H1 (cell line): ENCODE measurements around the gene DAPK2. TPM values are rescaled to one million over a fixed set of nuclear protein-coding genes. Genes with fewer than 3 reads are reported as not detected.

Experiments
- CTCF ChIA-PET: fragments of 300-600 bp; sonication (Branson Sonifier 250); formaldehyde crosslinking; loops from one replicate; lab custom pipeline; 2021; ENCODE audit not compliant: partially characterized antibody; lab: Charles Lee
- POLR2A ChIA-PET: fragments of 300-600 bp; sonication (Branson Sonifier 250); formaldehyde crosslinking; loops from one replicate; lab custom pipeline; 2021; ENCODE audit warnings: inconsistent platforms; ENCODE audit not compliant: partially characterized antibody; lab: Charles Lee
- DNase-seq, 2 experiments: peaks; one replicate each; pipeline versions ENCODE4 v3.0.0 to v3.0.0-alpha.2; 2010 to 2022; ENCODE audit warnings: low spot score in 2 of 2, low read depth in 1 of 2, mixed read lengths in 1 of 2
- FAIRE-seq: peaks from 2 replicates; lab custom pipeline; 2011; peaks lifted over from hg19 to GRCh38; lab: Jason Lieb, UNC
- H2AFZ ChIP-seq: 2 replicates; pipeline ENCODE4 v1.8.1; 2012; ENCODE audit warnings: low read length, inconsistent platforms
- H2AK5ac ChIP-seq: 2 replicates; pipeline ENCODE4 v1.6.1; 2013; ENCODE audit warnings: low read depth, low read length
- H2BK120ac ChIP-seq: replicated peaks from 2 replicates; pipeline ENCODE3; 2013; ENCODE audit warnings: low read depth, low read length, inconsistent platforms
- H2BK12ac ChIP-seq: 2 replicates; pipeline ENCODE4 v1.6.1; 2013; ENCODE audit warnings: low read depth, low read length
- H2BK15ac ChIP-seq: 2 replicates; pipeline ENCODE4 v1.6.1; 2013; ENCODE audit warnings: low read length
- H2BK20ac ChIP-seq: 2 replicates; pipeline ENCODE4 v1.6.1; 2013; ENCODE audit warnings: low read length
- H2BK5ac ChIP-seq: 2 replicates; pipeline ENCODE4 v1.6.1; 2013; ENCODE audit warnings: low read depth, low read length
- H3K14ac ChIP-seq: 2 replicates; pipeline ENCODE4 v1.6.1; 2013; ENCODE audit warnings: inconsistent platforms; ENCODE audit not compliant: insufficient read length
- H3K18ac ChIP-seq: 2 replicates; pipeline ENCODE4 v1.6.1; 2013; ENCODE audit warnings: low read length; ENCODE audit errors: extremely low read depth
- H3K23ac ChIP-seq: 2 replicates; pipeline ENCODE4 v1.6.1; 2013; ENCODE audit warnings: inconsistent platforms; ENCODE audit not compliant: insufficient read length
- H3K23me2 ChIP-seq: 2 replicates; pipeline ENCODE4 v1.6.1; 2013; ENCODE audit warnings: low read depth, low read length
- H3K27ac ChIP-seq: 2 replicates; pipeline ENCODE4 v1.6.1; 2011; ENCODE audit warnings: low read depth, low read length, inconsistent platforms
- H3K27me3 ChIP-seq, 4 experiments: replicated peaks in 1 of 4; 1 replicate in 1 of 4; 2 replicates in 3 of 4; pipeline versions ENCODE4 v1.6.1 to v1.8.1; 2011 to 2013; ENCODE audit warnings: low read length in 3 of 4, mild to moderate bottlenecking in 3 of 4, inconsistent platforms in 2 of 4, mixed read lengths in 2 of 4, moderate library complexity in 1 of 4; ENCODE audit not compliant: control insufficient read depth in 3 of 4, insufficient read depth in 3 of 4; ENCODE audit errors: extremely low read depth in 1 of 4
- H3K36me3 ChIP-seq, 4 experiments: 2 replicates each; pipeline versions ENCODE4 v1.6.1 to v1.8.1; 2011 to 2013; ENCODE audit warnings: mild to moderate bottlenecking in 4 of 4, low read length in 3 of 4, moderate library complexity in 2 of 4, control low read depth in 1 of 4, inconsistent platforms in 1 of 4; ENCODE audit not compliant: insufficient read depth in 4 of 4, control insufficient read depth in 2 of 4
- H3K4ac ChIP-seq: replicated peaks from 2 replicates; pipeline ENCODE3; 2013; ENCODE audit warnings: low read length, low read depth, mixed read lengths, inconsistent platforms; ENCODE audit not compliant: insufficient read length
- H3K4me1 ChIP-seq, 4 experiments: replicated peaks in 1 of 4; 1 replicate in 1 of 4; 2 replicates in 3 of 4; pipeline versions ENCODE4 v1.6.1 to v1.8.1; 2011 to 2013; ENCODE audit warnings: low read length in 3 of 4, inconsistent platforms in 2 of 4, mixed read lengths in 1 of 4; ENCODE audit not compliant: insufficient read depth in 4 of 4, control insufficient read depth in 3 of 4
- H3K4me2 ChIP-seq, 2 experiments: 2 replicates each; pipeline versions ENCODE4 v1.6.1 to v1.8.1; 2011 to 2013; ENCODE audit warnings: low read depth in 2 of 2, low read length in 2 of 2, control low read depth in 1 of 2, inconsistent platforms in 1 of 2, mild to moderate bottlenecking in 1 of 2; ENCODE audit not compliant: insufficient read depth in 1 of 2
- H3K4me3 ChIP-seq, 4 experiments: fragments of 200-600, 300-600 bp in 1 of 4; sonication (generic), shearing (Covaris generic), sonication (Bioruptor Twin) in 1 of 4; 2 replicates each; pipeline versions ENCODE4 v1.5.1 to v1.8.1; 2011 to 2016; ENCODE audit warnings: low read length in 4 of 4, low read depth in 3 of 4, control low read depth in 2 of 4, inconsistent platforms in 2 of 4, mild to moderate bottlenecking in 2 of 4, mixed read lengths in 1 of 4, moderate library complexity in 1 of 4; ENCODE audit not compliant: insufficient read depth in 2 of 4; ENCODE audit errors: extremely low read depth in 1 of 4
- H3K56ac ChIP-seq: replicated peaks from 2 replicates; pipeline ENCODE3; 2013; ENCODE audit warnings: low read depth, mild to moderate bottlenecking, mixed read lengths, low read length, inconsistent platforms; ENCODE audit not compliant: insufficient read length
- H3K79me1 ChIP-seq: 2 replicates; pipeline ENCODE4 v1.6.1; 2013; ENCODE audit warnings: low read depth, low read length, control low read depth
- H3K79me2 ChIP-seq, 2 experiments: 2 replicates each; pipeline versions ENCODE4 v1.6.1 to v1.8.1; 2012 to 2013; ENCODE audit warnings: low read length in 2 of 2, mild to moderate bottlenecking in 2 of 2, inconsistent platforms in 1 of 2; ENCODE audit not compliant: insufficient read depth in 2 of 2, control insufficient read depth in 1 of 2
- H3K9ac ChIP-seq, 4 experiments: replicated peaks in 1 of 4; 1 replicate in 1 of 4; 2 replicates in 3 of 4; pipeline versions ENCODE4 v1.6.1 to v1.8.1; 2011 to 2013; ENCODE audit warnings: low read depth in 3 of 4, low read length in 3 of 4, control low read depth in 2 of 4, mild to moderate bottlenecking in 2 of 4, moderate library complexity in 2 of 4, inconsistent platforms in 1 of 4; ENCODE audit errors: extremely low read depth in 1 of 4
- H3K9me3 ChIP-seq, 2 experiments: 2 replicates each; pipeline versions ENCODE4 v1.6.1 to v1.8.1; 2012 to 2013; ENCODE audit warnings: mild to moderate bottlenecking in 2 of 2, moderate library complexity in 2 of 2, control low read depth in 1 of 2, inconsistent platforms in 1 of 2, low read depth in 1 of 2, low read length in 1 of 2, mixed read lengths in 1 of 2; ENCODE audit not compliant: insufficient read depth in 2 of 2
- H4K20me1 ChIP-seq, 2 experiments: replicated peaks in 1 of 2; 2 replicates each; pipeline versions ENCODE3 to v1.8.1; 2011 to 2013; ENCODE audit warnings: inconsistent platforms in 2 of 2, low read length in 2 of 2, mild to moderate bottlenecking in 1 of 2; ENCODE audit not compliant: insufficient read depth in 2 of 2, control insufficient read depth in 1 of 2
- H4K5ac ChIP-seq: 2 replicates; pipeline ENCODE4 v1.6.1; 2013; ENCODE audit warnings: low read length, low read depth, mixed read lengths, inconsistent platforms; ENCODE audit not compliant: insufficient read length
- H4K8ac ChIP-seq: 2 replicates; pipeline ENCODE4 v1.8.0; 2013; ENCODE audit warnings: mild to moderate bottlenecking, moderate library complexity, low read length, inconsistent platforms; ENCODE audit not compliant: insufficient read depth; ENCODE audit errors: extremely low read depth
- H4K91ac ChIP-seq: replicated peaks from 2 replicates; pipeline ENCODE3; 2013; ENCODE audit warnings: low read length, mixed read lengths, inconsistent platforms; ENCODE audit not compliant: insufficient read length
- ATF2 ChIP-seq: IDR thresholded peaks from 2 replicates; pipeline ENCODE4 v1.6.1; 2012; ENCODE audit warnings: low read length, inconsistent platforms
- CBX5 ChIP-seq: fragments of 300-800, 300-1000 bp; sonication (generic); IDR thresholded peaks from 2 replicates; pipeline ENCODE4 v1.7.1; 2016; ENCODE audit warnings: antibody characterized with exemption, low read length, low read depth
- CTCF ChIP-seq, 3 experiments: IDR thresholded peaks; 1 replicate in 2 of 3; 2 replicates in 1 of 3; pipeline versions ENCODE4 v1.5.1 to v1.6.1; 2011; ENCODE audit warnings: low read length in 3 of 3, mild to moderate bottlenecking in 3 of 3, inconsistent platforms in 2 of 3, low read depth in 1 of 3, moderate library complexity in 1 of 3; ENCODE audit not compliant: insufficient read depth in 1 of 3; ENCODE audit errors: control extremely low read depth in 1 of 3
- HDAC6 ChIP-seq: IDR thresholded peaks from one replicate; pipeline ENCODE4 v1.7.1; 2012; ENCODE audit warnings: low read depth, mild to moderate bottlenecking, inconsistent platforms, low read length, moderate library complexity
- KDM5A ChIP-seq: fragments of 200-600 bp; IDR thresholded peaks from 2 replicates; pipeline ENCODE4 v1.7.1; 2012; ENCODE audit warnings: mild to moderate bottlenecking, low read length, inconsistent platforms, mixed read lengths
- MAX ChIP-seq: IDR thresholded peaks from 2 replicates; pipeline ENCODE4 v1.6.1; 2012; ENCODE audit warnings: inconsistent platforms
- POLR2AphosphoS5 ChIP-seq: IDR thresholded peaks from 2 replicates; pipeline ENCODE4 v1.6.1; 2011; ENCODE audit warnings: low read depth, low read length
- RBBP5 ChIP-seq: IDR thresholded peaks from 2 replicates; pipeline ENCODE4 v1.7.1; 2012; ENCODE audit warnings: low read depth, mild to moderate bottlenecking, inconsistent platforms, low read length, moderate library complexity, borderline replicate concordance
- RXRA ChIP-seq: IDR thresholded peaks from 2 replicates; pipeline ENCODE4 v1.6.1; 2011; ENCODE audit warnings: low read depth, mild to moderate bottlenecking, low read length, moderate library complexity; ENCODE audit not compliant: insufficient read depth
- TBP ChIP-seq: IDR thresholded peaks from 2 replicates; pipeline ENCODE4 v1.6.1; 2011; ENCODE audit warnings: low read depth, low read length, improper control_type of control experiment
- WGBS, 2 experiments: shearing (Covaris generic) in 1 of 2; methylation state at CpG; one replicate each; pipeline versions ENCODE4 v1.1.6 to v1.1.7; 2013 to 2015; ENCODE audit warnings: low lambda C conversion rate in 2 of 2, mixed read lengths in 2 of 2, inconsistent platforms in 1 of 2, low coverage in 1 of 2, missing lambda C conversion rate in 1 of 2; ENCODE audit not compliant: insufficient replicate concordance in 2 of 2, insufficient coverage in 1 of 2, insufficient read length in 1 of 2; ENCODE audit errors: extremely low coverage in 1 of 2, missing lambda C conversion rate in 1 of 2; 5-methylcytosine and 5-hydroxymethylcytosine counted together
- polyA plus RNA-seq, 7 experiments: library from polyadenylated mRNA; depleted of rRNA in 3 of 7; stranded (reverse) in 5 of 7; unstranded in 2 of 7; fragments of >200 nt in 5 of 7; fragments of 200-250 nt in 2 of 7; gene quantifications; 1 replicate in 5 of 7; 2 replicates in 1 of 7; 4 replicates in 1 of 7; pipeline versions ENCODE4 v1.2.1 to v1.2.3, GENCODE V29; 2011 to 2013; ENCODE audit warnings: missing spikeins in 2 of 7, mixed read lengths in 2 of 7
- total RNA-seq: library from RNA; stranded (reverse); fragmentation: NEBNext Ultra II Directional; extraction: Animal tissue kit (Norgen Biotek cat#: 25700); gene quantifications from 2 replicates; pipeline ENCODE4 v1.2.1, GENCODE V29; 2021

Gene DAPK2
- total and polyA plus RNA-seq, 2 of the 8 experiments (the other 6 are each of a cell fraction or from before 2014, with no cell fraction given): 1.8 to 2.9 TPM

- Histone ChIP-seq H3K18ac (peak overlapping the region; percentile 40; the same call in 1 of the 2 replicates), H2BK20ac (no peak overlapping the region), H3K9ac (no peak overlapping the region), H3K14ac (no peak overlapping the region), H3K79me2 (no peaks in the 10 kb centered on the region), H3K4me3 (no peak overlapping the region), H3K23ac (no peak overlapping the region), H3K79me1 (no peaks in the 10 kb centered on the region), H2AFZ (no peak overlapping the region), H4K91ac (no peak overlapping the region), H3K27ac (no peak overlapping the region), H3K9me3 (no peaks in the 10 kb centered on the region), H4K20me1 (no peaks in the 10 kb centered on the region), H2BK5ac (no peak overlapping the region), H3K4me1 (peaks cover 0 to 3% (median 2%) of the 10 kb centered on the region in 4 experiments; a peak in 5 of 7 replicates), H3K36me3 (no peaks in the 10 kb centered on the region), H2BK15ac (no peak overlapping the region), H4K8ac (no peak overlapping the region), H2BK12ac (peak overlapping the region; percentile 39; the same call in 1 of the 2 replicates), H4K5ac (no peak overlapping the region), H3K4me2 (no peak overlapping the region), H2AK5ac (no peak overlapping the region), H2BK120ac (no peak overlapping the region), H3K27me3 (no peaks in the 10 kb centered on the region), H3K4ac (no peak overlapping the region), H3K56ac (no peak overlapping the region), H3K23me2 (no peaks in the 10 kb centered on the region)
- peak in 1 of 2 experiments; percentile 19 for DNase-seq
- POLR2A ChIA-PET: no interaction called here
- 87% methylated on average over 3 of the region's 3 CpGs; no CpG with 5 or more reads in 1 of the 2 experiments for whole genome bisulfite sequencing, 2 experiments
- CTCF ChIA-PET: interaction anchor here (0.5 to 6.5 kb wide), 37 partner anchors 11 to 739 kb away, joined by 3 to 102 read pairs (median 9); partner anchors contain the start of gene DAPK2
- no peak for FAIRE-seq
- no peak for TF ChIP-seq RXRA
- no peak for TF ChIP-seq TBP
- TF ChIP-seq HDAC6: no peak
- TF ChIP-seq RBBP5: no peak
- no peak for TF ChIP-seq CTCF (IDR thresholded peaks at IDR 0.05; ENCODE audit: control extremely low read depth in 1 of 3, insufficient read depth in 1 of 3, low read depth in 1 of 3, low read length in 3 of 3)
- TF ChIP-seq ATF2: no peak
- no peak for TF ChIP-seq MAX
- TF ChIP-seq KDM5A: no peak
- no peak for TF ChIP-seq CBX5
- TF ChIP-seq POLR2AphosphoS5: no peak
Measured at GRCh38 chr15:63944681-63944955, 101.7 kb downstream of the DAPK2 start.
